H1 (cell line): Measurements from ENCODE around the gene GALC. TPM values are rescaled to one million over a fixed set of nuclear protein-coding genes. Genes with fewer than 3 reads are reported as not detected.

Experiments used
- CTCF ChIA-PET: fragments of 300-600 bp; sonication (Branson Sonifier 250); formaldehyde crosslinking; loops from one replicate; lab custom pipeline; 2021; ENCODE audit not compliant: partially characterized antibody; lab: Charles Lee
- POLR2A ChIA-PET: fragments of 300-600 bp; sonication (Branson Sonifier 250); formaldehyde crosslinking; loops from one replicate; lab custom pipeline; 2021; ENCODE audit warnings: inconsistent platforms; ENCODE audit not compliant: partially characterized antibody; lab: Charles Lee
- DNase-seq, 2 experiments: peaks; one replicate each; pipeline versions ENCODE4 v3.0.0 to v3.0.0-alpha.2; 2010 to 2022; ENCODE audit warnings: low spot score in 2 of 2, low read depth in 1 of 2, mixed read lengths in 1 of 2
- FAIRE-seq: peaks from 2 replicates; lab custom pipeline; 2011; peaks lifted over from hg19 to GRCh38; lab: Jason Lieb, UNC
- H2AFZ ChIP-seq: 2 replicates; pipeline ENCODE4 v1.8.1; 2012; ENCODE audit warnings: low read length, inconsistent platforms
- H2AK5ac ChIP-seq: 2 replicates; pipeline ENCODE4 v1.6.1; 2013; ENCODE audit warnings: low read depth, low read length
- H2BK120ac ChIP-seq: replicated peaks from 2 replicates; pipeline ENCODE3; 2013; ENCODE audit warnings: low read depth, low read length, inconsistent platforms
- H2BK12ac ChIP-seq: 2 replicates; pipeline ENCODE4 v1.6.1; 2013; ENCODE audit warnings: low read depth, low read length
- H2BK15ac ChIP-seq: 2 replicates; pipeline ENCODE4 v1.6.1; 2013; ENCODE audit warnings: low read length
- H2BK20ac ChIP-seq: 2 replicates; pipeline ENCODE4 v1.6.1; 2013; ENCODE audit warnings: low read length
- H2BK5ac ChIP-seq: 2 replicates; pipeline ENCODE4 v1.6.1; 2013; ENCODE audit warnings: low read depth, low read length
- H3K14ac ChIP-seq: 2 replicates; pipeline ENCODE4 v1.6.1; 2013; ENCODE audit warnings: inconsistent platforms; ENCODE audit not compliant: insufficient read length
- H3K18ac ChIP-seq: 2 replicates; pipeline ENCODE4 v1.6.1; 2013; ENCODE audit warnings: low read length; ENCODE audit errors: extremely low read depth
- H3K23ac ChIP-seq: 2 replicates; pipeline ENCODE4 v1.6.1; 2013; ENCODE audit warnings: inconsistent platforms; ENCODE audit not compliant: insufficient read length
- H3K23me2 ChIP-seq: 2 replicates; pipeline ENCODE4 v1.6.1; 2013; ENCODE audit warnings: low read depth, low read length
- H3K27ac ChIP-seq: 2 replicates; pipeline ENCODE4 v1.6.1; 2011; ENCODE audit warnings: low read depth, low read length, inconsistent platforms
- H3K27me3 ChIP-seq, 4 experiments: replicated peaks in 1 of 4; 1 replicate in 1 of 4; 2 replicates in 3 of 4; pipeline versions ENCODE4 v1.6.1 to v1.8.1; 2011 to 2013; ENCODE audit warnings: low read length in 3 of 4, mild to moderate bottlenecking in 3 of 4, inconsistent platforms in 2 of 4, mixed read lengths in 2 of 4, moderate library complexity in 1 of 4; ENCODE audit not compliant: control insufficient read depth in 3 of 4, insufficient read depth in 3 of 4; ENCODE audit errors: extremely low read depth in 1 of 4
- H3K36me3 ChIP-seq, 4 experiments: 2 replicates each; pipeline versions ENCODE4 v1.6.1 to v1.8.1; 2011 to 2013; ENCODE audit warnings: mild to moderate bottlenecking in 4 of 4, low read length in 3 of 4, moderate library complexity in 2 of 4, control low read depth in 1 of 4, inconsistent platforms in 1 of 4; ENCODE audit not compliant: insufficient read depth in 4 of 4, control insufficient read depth in 2 of 4
- H3K4ac ChIP-seq: replicated peaks from 2 replicates; pipeline ENCODE3; 2013; ENCODE audit warnings: low read length, low read depth, mixed read lengths, inconsistent platforms; ENCODE audit not compliant: insufficient read length
- H3K4me1 ChIP-seq, 4 experiments: replicated peaks in 1 of 4; 1 replicate in 1 of 4; 2 replicates in 3 of 4; pipeline versions ENCODE4 v1.6.1 to v1.8.1; 2011 to 2013; ENCODE audit warnings: low read length in 3 of 4, inconsistent platforms in 2 of 4, mixed read lengths in 1 of 4; ENCODE audit not compliant: insufficient read depth in 4 of 4, control insufficient read depth in 3 of 4
- H3K4me2 ChIP-seq, 2 experiments: 2 replicates each; pipeline versions ENCODE4 v1.6.1 to v1.8.1; 2011 to 2013; ENCODE audit warnings: low read depth in 2 of 2, low read length in 2 of 2, control low read depth in 1 of 2, inconsistent platforms in 1 of 2, mild to moderate bottlenecking in 1 of 2; ENCODE audit not compliant: insufficient read depth in 1 of 2
- H3K4me3 ChIP-seq, 4 experiments: fragments of 200-600, 300-600 bp in 1 of 4; sonication (generic), shearing (Covaris generic), sonication (Bioruptor Twin) in 1 of 4; 2 replicates each; pipeline versions ENCODE4 v1.5.1 to v1.8.1; 2011 to 2016; ENCODE audit warnings: low read length in 4 of 4, low read depth in 3 of 4, control low read depth in 2 of 4, inconsistent platforms in 2 of 4, mild to moderate bottlenecking in 2 of 4, mixed read lengths in 1 of 4, moderate library complexity in 1 of 4; ENCODE audit not compliant: insufficient read depth in 2 of 4; ENCODE audit errors: extremely low read depth in 1 of 4
- H3K56ac ChIP-seq: replicated peaks from 2 replicates; pipeline ENCODE3; 2013; ENCODE audit warnings: low read depth, mild to moderate bottlenecking, mixed read lengths, low read length, inconsistent platforms; ENCODE audit not compliant: insufficient read length
- H3K79me1 ChIP-seq: 2 replicates; pipeline ENCODE4 v1.6.1; 2013; ENCODE audit warnings: low read depth, low read length, control low read depth
- H3K79me2 ChIP-seq, 2 experiments: 2 replicates each; pipeline versions ENCODE4 v1.6.1 to v1.8.1; 2012 to 2013; ENCODE audit warnings: low read length in 2 of 2, mild to moderate bottlenecking in 2 of 2, inconsistent platforms in 1 of 2; ENCODE audit not compliant: insufficient read depth in 2 of 2, control insufficient read depth in 1 of 2
- H3K9ac ChIP-seq, 4 experiments: replicated peaks in 1 of 4; 1 replicate in 1 of 4; 2 replicates in 3 of 4; pipeline versions ENCODE4 v1.6.1 to v1.8.1; 2011 to 2013; ENCODE audit warnings: low read depth in 3 of 4, low read length in 3 of 4, control low read depth in 2 of 4, mild to moderate bottlenecking in 2 of 4, moderate library complexity in 2 of 4, inconsistent platforms in 1 of 4; ENCODE audit errors: extremely low read depth in 1 of 4
- H3K9me3 ChIP-seq, 2 experiments: 2 replicates each; pipeline versions ENCODE4 v1.6.1 to v1.8.1; 2012 to 2013; ENCODE audit warnings: mild to moderate bottlenecking in 2 of 2, moderate library complexity in 2 of 2, control low read depth in 1 of 2, inconsistent platforms in 1 of 2, low read depth in 1 of 2, low read length in 1 of 2, mixed read lengths in 1 of 2; ENCODE audit not compliant: insufficient read depth in 2 of 2
- H4K20me1 ChIP-seq, 2 experiments: replicated peaks in 1 of 2; 2 replicates each; pipeline versions ENCODE3 to v1.8.1; 2011 to 2013; ENCODE audit warnings: inconsistent platforms in 2 of 2, low read length in 2 of 2, mild to moderate bottlenecking in 1 of 2; ENCODE audit not compliant: insufficient read depth in 2 of 2, control insufficient read depth in 1 of 2
- H4K5ac ChIP-seq: 2 replicates; pipeline ENCODE4 v1.6.1; 2013; ENCODE audit warnings: low read length, low read depth, mixed read lengths, inconsistent platforms; ENCODE audit not compliant: insufficient read length
- H4K8ac ChIP-seq: 2 replicates; pipeline ENCODE4 v1.8.0; 2013; ENCODE audit warnings: mild to moderate bottlenecking, moderate library complexity, low read length, inconsistent platforms; ENCODE audit not compliant: insufficient read depth; ENCODE audit errors: extremely low read depth
- H4K91ac ChIP-seq: replicated peaks from 2 replicates; pipeline ENCODE3; 2013; ENCODE audit warnings: low read length, mixed read lengths, inconsistent platforms; ENCODE audit not compliant: insufficient read length
- ATF2 ChIP-seq: IDR thresholded peaks from 2 replicates; pipeline ENCODE4 v1.6.1; 2012; ENCODE audit warnings: low read length, inconsistent platforms
- CTBP2 ChIP-seq: IDR thresholded peaks from 2 replicates; pipeline ENCODE4 v1.7.0; 2011; ENCODE audit warnings: borderline replicate concordance, mild to moderate bottlenecking, moderate library complexity, mixed read lengths, low read length; ENCODE audit not compliant: insufficient read depth, insufficient read length
- FOSL1 ChIP-seq: IDR thresholded peaks from 2 replicates; pipeline ENCODE4 v1.6.1; 2011; ENCODE audit warnings: mild to moderate bottlenecking, low read depth, low read length, moderate library complexity; ENCODE audit not compliant: insufficient read depth
- HDAC2 ChIP-seq, 2 experiments: fragments of 300-600 bp in 1 of 2; sonication (generic) in 1 of 2; IDR thresholded peaks; 2 replicates each; pipeline ENCODE4 v1.6.1; 2011 to 2012; ENCODE audit warnings: low read depth in 2 of 2, low read length in 2 of 2, mild to moderate bottlenecking in 2 of 2, moderate library complexity in 2 of 2, borderline replicate concordance in 1 of 2, inconsistent platforms in 1 of 2
- HDAC6 ChIP-seq: IDR thresholded peaks from one replicate; pipeline ENCODE4 v1.7.1; 2012; ENCODE audit warnings: low read depth, mild to moderate bottlenecking, inconsistent platforms, low read length, moderate library complexity
- KDM1A ChIP-seq: fragments of 200-600, 300-600 bp; sonication (generic); IDR thresholded peaks from 2 replicates; pipeline ENCODE4 v1.7.1; 2016; ENCODE audit warnings: mild to moderate bottlenecking, low read length, borderline replicate concordance
- PHF8 ChIP-seq: fragments of 200-600 bp; sonication (generic); conservative IDR thresholded peaks from 2 replicates; pipeline ENCODE4 v1.7.1; 2012; ENCODE audit warnings: low read depth, mild to moderate bottlenecking, inconsistent platforms, low read length, moderate library complexity
- POLR2AphosphoS5 ChIP-seq: IDR thresholded peaks from 2 replicates; pipeline ENCODE4 v1.6.1; 2011; ENCODE audit warnings: low read depth, low read length
- RXRA ChIP-seq: IDR thresholded peaks from 2 replicates; pipeline ENCODE4 v1.6.1; 2011; ENCODE audit warnings: low read depth, mild to moderate bottlenecking, low read length, moderate library complexity; ENCODE audit not compliant: insufficient read depth
- SP1 ChIP-seq: IDR thresholded peaks from 2 replicates; pipeline ENCODE4 v1.6.1; 2011; ENCODE audit warnings: low read depth, low read length
- TBP ChIP-seq: IDR thresholded peaks from 2 replicates; pipeline ENCODE4 v1.6.1; 2011; ENCODE audit warnings: low read depth, low read length, improper control_type of control experiment
- WGBS, 2 experiments: shearing (Covaris generic) in 1 of 2; methylation state at CpG; one replicate each; pipeline versions ENCODE4 v1.1.6 to v1.1.7; 2013 to 2015; ENCODE audit warnings: low lambda C conversion rate in 2 of 2, mixed read lengths in 2 of 2, inconsistent platforms in 1 of 2, low coverage in 1 of 2, missing lambda C conversion rate in 1 of 2; ENCODE audit not compliant: insufficient replicate concordance in 2 of 2, insufficient coverage in 1 of 2, insufficient read length in 1 of 2; ENCODE audit errors: extremely low coverage in 1 of 2, missing lambda C conversion rate in 1 of 2; 5-methylcytosine and 5-hydroxymethylcytosine counted together
- polyA plus RNA-seq, 7 experiments: library from polyadenylated mRNA; depleted of rRNA in 3 of 7; stranded (reverse) in 5 of 7; unstranded in 2 of 7; fragments of >200 nt in 5 of 7; fragments of 200-250 nt in 2 of 7; gene quantifications; 1 replicate in 5 of 7; 2 replicates in 1 of 7; 4 replicates in 1 of 7; pipeline versions ENCODE4 v1.2.1 to v1.2.3, GENCODE V29; 2011 to 2013; ENCODE audit warnings: missing spikeins in 2 of 7, mixed read lengths in 2 of 7
- total RNA-seq: library from RNA; stranded (reverse); fragmentation: NEBNext Ultra II Directional; extraction: Animal tissue kit (Norgen Biotek cat#: 25700); gene quantifications from 2 replicates; pipeline ENCODE4 v1.2.1, GENCODE V29; 2021

GALC gene
- total and polyA plus RNA-seq, 2 of the 8 experiments (the other 6 are each of a cell fraction or from before 2014, with no cell fraction given), result 6.1 to 12.3 TPM

DNA sequence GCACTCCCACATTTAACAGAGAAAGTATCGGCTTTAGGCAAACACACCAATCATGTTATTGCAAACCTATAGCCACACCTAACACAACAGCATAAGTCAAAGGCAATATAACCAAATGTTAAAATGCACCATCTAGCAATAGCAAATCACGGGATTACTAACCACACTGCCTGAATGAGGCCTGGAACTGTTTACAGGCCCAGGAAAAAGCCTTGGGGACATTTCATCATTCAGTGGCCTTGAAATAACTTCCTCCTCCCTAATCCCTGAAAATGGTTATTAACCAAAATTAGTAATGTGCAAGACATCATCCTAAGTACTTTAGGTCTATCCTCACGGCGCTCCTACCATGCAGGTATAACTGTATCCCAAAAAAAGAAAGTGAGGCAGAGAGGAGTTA is 2.3 kb downstream of the GALC start:
- Histone ChIP-seq H2AFZ (no peak overlapping the region), H3K23me2 (peaks cover 8% of the 10 kb centered on the region; the same call in 1 of the 2 replicates), H2BK12ac (no peak overlapping the region), H3K27ac (no peak overlapping the region), H2BK5ac (no peak overlapping the region), H2BK120ac (no peak overlapping the region), H4K5ac (no peak overlapping the region), H3K4me3 (no peak overlapping the region), H3K9ac (no peak overlapping the region), H4K91ac (no peak overlapping the region), H3K4me1 (peaks cover 0 to 3% (median 0%) of the 10 kb centered on the region in 4 experiments; a peak in 3 of 7 replicates), H3K23ac (no peak overlapping the region), H3K9me3 (no peaks in the 10 kb centered on the region), H2BK15ac (no peak overlapping the region), H4K8ac (no peak overlapping the region), H3K4me2 (no peak overlapping the region), H4K20me1 (no peaks in the 10 kb centered on the region), H3K4ac (no peak overlapping the region), H3K36me3 (no peaks in the 10 kb centered on the region), H3K27me3 (no peaks in the 10 kb centered on the region), H3K79me2 (no peaks in the 10 kb centered on the region), H2BK20ac (no peak overlapping the region), H3K79me1 (no peaks in the 10 kb centered on the region), H3K14ac (no peak overlapping the region), H2AK5ac (no peak overlapping the region), H3K18ac (no peak overlapping the region), H3K56ac (no peak overlapping the region)
- FAIRE-seq (no peak), DNase-seq (no peak)
- ChIA-PET POLR2A (no interaction called here), CTCF (interaction anchor here (1.1 to 1.4 kb wide), 2 partner anchors 25 to 45 kb away, joined by 3 to 6 read pairs; no protein-coding TSS in a partner anchor)
- WGBS, 2 experiments, result 95% methylated on average over 4 of the region's 4 CpGs; no CpG with 5 or more reads in 1 of the 2 experiments
- TF ChIP-seq SP1 (no peak), RXRA (no peak), POLR2AphosphoS5 (no peak), CTBP2 (no peak), TBP (no peak), HDAC2 (IDR thresholded peaks at IDR 0.05; ENCODE audit: borderline replicate concordance in 1 of 2, low read depth in 2 of 2, low read length in 2 of 2) (no peak), FOSL1 (no peak), KDM1A (no peak), ATF2 (no peak), PHF8 (no peak), HDAC6 (no peak)
